NB4 (cell line): ENCODE data around the gene ANKIB1.

Experiments
- CTCF ChIP-seq: IDR thresholded peaks from one replicate; pipeline ENCODE4 v1.5.1; 2012; ENCODE audit warnings: low read depth, low read length
- MYC ChIP-seq: IDR thresholded peaks from 2 replicates; pipeline ENCODE4 v1.6.1; 2011; ENCODE audit warnings: low read depth, low read length
- POLR2A ChIP-seq: IDR thresholded peaks from 2 replicates; pipeline ENCODE4 v1.6.1; 2011; ENCODE audit warnings: mild to moderate bottlenecking; ENCODE audit not compliant: insufficient read length; ENCODE audit errors: extremely low read depth
- TF ChIP-seq, protein P1 (sequence below): IDR thresholded peaks from 2 replicates; pipeline ENCODE4 v1.6.1; 2011; ENCODE audit warnings: low read depth, low read length

DNA sequence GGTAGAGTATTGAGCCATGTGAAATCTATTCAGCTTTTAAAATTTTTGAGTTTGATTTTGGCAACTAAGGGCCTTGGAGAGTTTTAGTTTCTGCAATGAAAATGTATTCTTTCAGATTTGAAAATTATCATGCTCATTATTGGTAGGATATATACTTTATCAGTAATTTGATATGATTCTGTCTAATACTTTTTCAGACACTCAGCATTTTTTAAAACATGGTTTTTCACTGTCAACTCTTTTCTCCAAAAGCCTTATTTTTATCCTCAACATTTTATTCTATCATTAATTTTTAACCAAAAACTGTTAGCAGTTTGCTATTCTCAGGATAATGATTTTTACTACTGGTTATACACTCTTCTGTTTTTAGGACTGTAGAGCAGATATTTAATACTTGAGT is 4.8 kb downstream of the ANKIB1 start:
- TF ChIP-seq POLR2A (no peak), CTCF (no peak), MYC (no peak)
- TF ChIP-seq, protein P1, sequence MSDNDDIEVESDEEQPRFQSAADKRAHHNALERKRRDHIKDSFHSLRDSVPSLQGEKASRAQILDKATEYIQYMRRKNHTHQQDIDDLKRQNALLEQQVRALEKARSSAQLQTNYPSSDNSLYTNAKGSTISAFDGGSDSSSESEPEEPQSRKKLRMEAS = no peak
